ENCODE results near the gene PTCHD4. TPM values are rescaled to one million over a fixed set of nuclear protein-coding genes. Genes with fewer than 3 reads are reported as not detected.

Gene PTCHD4
- total and polyA plus RNA-seq, 10 donors = 0.02 to 0.33 (median 0.23) TPM; not detected in 6

DNA sequence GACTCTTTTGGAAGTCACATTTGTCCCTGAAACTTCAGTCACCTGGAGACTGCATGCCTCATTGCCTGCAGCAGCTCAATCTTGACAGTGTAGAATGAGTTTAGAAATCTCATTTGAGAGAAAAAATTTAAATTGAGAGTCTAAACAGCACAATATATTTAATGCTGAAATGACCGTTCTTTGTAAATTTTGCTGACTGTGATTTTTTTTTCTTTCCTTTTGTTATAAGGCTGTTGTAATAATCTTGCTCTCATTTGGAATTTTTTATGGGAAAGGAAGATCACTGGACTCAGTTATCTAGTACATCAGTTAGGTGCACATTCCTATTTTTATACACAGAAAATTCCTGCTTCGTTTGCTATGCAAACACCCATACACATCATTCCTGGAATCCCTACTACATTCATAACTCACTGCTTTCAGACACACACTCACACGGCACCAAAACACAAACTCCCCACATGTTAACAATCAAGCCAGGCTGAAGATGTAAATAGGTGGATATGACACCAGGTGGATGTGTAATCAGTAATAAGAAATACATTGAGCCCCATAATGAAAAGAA, 43.8 kb downstream of the PTCHD4 start:
- no peak for DNase-seq
- Histone ChIP-seq H3K36me3 (no peaks in the 10 kb centered on the region), H3K9me3 (no peaks in the 10 kb centered on the region), H3K4me3 (no peak overlapping the region), H3K4me1 (peaks cover 0 to 8% (median 1%) of the 10 kb centered on the region in 6 donors), H3K27ac (no peak overlapping the region), H3K27me3 (replicated peaks in 1 of 7) (peaks cover 0 to 30% (median 16%) of the 10 kb centered on the region in 7 donors)
- WGBS, 5 donors = 76 to 92% (median 82%) methylated on average over 3 of the region's 3 CpGs
- TF ChIP-seq POLR2AphosphoS5 (IDR thresholded peaks at IDR 0.05) (no peak), POLR2A (IDR thresholded peaks at IDR 0.05) (no peak)
- TF ChIP-seq, protein P1, sequence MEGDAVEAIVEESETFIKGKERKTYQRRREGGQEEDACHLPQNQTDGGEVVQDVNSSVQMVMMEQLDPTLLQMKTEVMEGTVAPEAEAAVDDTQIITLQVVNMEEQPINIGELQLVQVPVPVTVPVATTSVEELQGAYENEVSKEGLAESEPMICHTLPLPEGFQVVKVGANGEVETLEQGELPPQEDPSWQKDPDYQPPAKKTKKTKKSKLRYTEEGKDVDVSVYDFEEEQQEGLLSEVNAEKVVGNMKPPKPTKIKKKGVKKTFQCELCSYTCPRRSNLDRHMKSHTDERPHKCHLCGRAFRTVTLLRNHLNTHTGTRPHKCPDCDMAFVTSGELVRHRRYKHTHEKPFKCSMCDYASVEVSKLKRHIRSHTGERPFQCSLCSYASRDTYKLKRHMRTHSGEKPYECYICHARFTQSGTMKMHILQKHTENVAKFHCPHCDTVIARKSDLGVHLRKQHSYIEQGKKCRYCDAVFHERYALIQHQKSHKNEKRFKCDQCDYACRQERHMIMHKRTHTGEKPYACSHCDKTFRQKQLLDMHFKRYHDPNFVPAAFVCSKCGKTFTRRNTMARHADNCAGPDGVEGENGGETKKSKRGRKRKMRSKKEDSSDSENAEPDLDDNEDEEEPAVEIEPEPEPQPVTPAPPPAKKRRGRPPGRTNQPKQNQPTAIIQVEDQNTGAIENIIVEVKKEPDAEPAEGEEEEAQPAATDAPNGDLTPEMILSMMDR (IDR thresholded peaks at IDR 0.05 in 8 of 11, conservative IDR thresholded peaks at IDR 0.05 in 3 of 11) = no peak
- intact Hi-C loops (cut with DNase I; ENCODE audit: low total_unique reads) = no loop called here

DNA sequence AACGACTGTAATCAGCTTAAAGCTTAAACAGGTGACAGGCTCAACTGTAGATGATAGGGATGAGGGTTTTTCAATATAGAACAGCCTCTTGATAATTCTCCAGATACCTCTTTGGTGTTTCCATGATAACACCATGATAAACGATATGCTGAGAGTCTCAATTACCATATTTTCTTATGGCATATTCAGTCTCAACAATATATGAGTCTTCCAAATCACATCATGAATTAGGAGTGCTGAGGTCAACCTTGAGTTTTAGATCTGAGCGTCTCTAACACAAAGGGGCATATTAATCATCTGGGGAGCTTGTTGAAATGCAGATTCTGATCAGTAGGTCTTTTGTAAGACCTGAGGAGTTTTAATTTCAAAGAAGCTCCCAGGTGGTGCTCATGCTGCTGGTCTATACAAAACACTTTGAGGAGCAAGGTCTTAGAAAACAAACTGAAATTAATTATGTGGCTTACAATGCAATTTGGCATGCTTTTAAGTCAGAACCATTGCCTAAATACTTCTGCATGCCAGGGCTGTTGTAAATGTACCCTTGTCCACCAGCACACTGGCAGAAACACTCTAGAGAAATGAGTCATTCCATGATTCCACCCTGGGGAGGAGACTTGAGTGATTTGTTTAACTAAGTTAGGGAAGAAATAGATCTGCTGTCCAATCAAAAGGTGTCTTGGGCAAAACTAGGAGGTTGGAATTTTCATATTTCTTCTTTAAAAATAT, 49.6 kb downstream of the PTCHD4 start:
- intact Hi-C loops (cut with DNase I; ENCODE audit: low total_unique reads) = no loop called here
- no peaks in the 10 kb centered on the region for H3K4me1 ChIP-seq
- WGBS, 5 donors = 71 to 87% (median 76%) methylated on average over 3 of the region's 3 CpGs
- H3K9me3 ChIP-seq = no peaks in the 10 kb centered on the region
- no peak overlapping the region for H3K27ac ChIP-seq
- DNase-seq = no peak
- no peaks in the 10 kb centered on the region for H3K36me3 ChIP-seq
- no peak overlapping the region for H3K4me3 ChIP-seq
- TF ChIP-seq POLR2A (IDR thresholded peaks at IDR 0.05) = no peak
- TF ChIP-seq, protein P1 (IDR thresholded peaks at IDR 0.05 in 8 of 11, conservative IDR thresholded peaks at IDR 0.05 in 3 of 11) = no peak
- TF ChIP-seq POLR2AphosphoS5 (IDR thresholded peaks at IDR 0.05) = no peak
- no peaks in the 10 kb centered on the region for H3K27me3 ChIP-seq (replicated peaks in 1 of 7)
